Measurements from ENCODE around the gene AUTS2.

AUTS2 gene

DNA sequence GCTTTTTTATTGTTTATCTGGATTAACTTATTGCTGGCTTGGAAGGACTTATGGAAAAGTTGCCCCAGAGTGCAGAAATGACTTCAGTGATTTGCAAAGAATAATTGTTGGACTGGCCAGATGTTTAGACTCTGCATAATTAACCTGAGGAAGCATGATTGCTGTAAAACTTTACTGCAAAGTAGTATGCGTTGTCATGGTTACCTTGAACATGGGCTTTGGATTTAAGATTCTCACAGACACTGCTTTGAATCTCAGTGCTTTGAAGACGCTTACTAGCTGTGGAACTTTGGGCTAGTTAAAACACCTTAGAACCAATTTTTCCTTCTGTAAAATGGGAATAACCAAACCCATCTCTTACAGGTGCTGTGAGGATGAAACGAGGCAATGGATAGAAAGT, 1108.4 kb downstream of the AUTS2 start:
- Histone ChIP-seq H3K9me3 (ENCODE audit: insufficient read depth, low read length) (no peaks in the 10 kb centered on the region), H3K27ac (ENCODE audit: low read depth, low read length) (no peak overlapping the region), H3K9ac (ENCODE audit: low read length) (no peak overlapping the region), H2AFZ (ENCODE audit: low read depth, low read length, severe bottlenecking) (no peak overlapping the region), H3K4me2 (ENCODE audit: low read depth, low read length, poor library complexity, severe bottlenecking) (no peak overlapping the region), H3K79me2 (ENCODE audit: insufficient read depth, low read length) (no peaks in the 10 kb centered on the region), H3F3A (ENCODE audit: insufficient read depth) (no peaks in the 10 kb centered on the region), H3K36me3 (ENCODE audit: low read length) (no peaks in the 10 kb centered on the region), H3K4me3 (ENCODE audit: insufficient read depth, low read length, poor library complexity, severe bottlenecking) (no peak overlapping the region), H3K9me2 (replicated peaks; ENCODE audit: insufficient read depth, low read length) (no peaks in the 10 kb centered on the region), H4K20me1 (ENCODE audit: low read depth, low read length) (no peaks in the 10 kb centered on the region), H3K27me3 (ENCODE audit: low read length) (no peaks in the 10 kb centered on the region)
- TF ChIP-seq EZH2phosphoT487 (conservative IDR thresholded peaks at IDR 0.05; ENCODE audit: low read length) (no peak), CTCF (IDR thresholded peaks at IDR 0.05; ENCODE audit: insufficient read depth, low read length, poor library complexity, severe bottlenecking) (no peak)

DNA sequence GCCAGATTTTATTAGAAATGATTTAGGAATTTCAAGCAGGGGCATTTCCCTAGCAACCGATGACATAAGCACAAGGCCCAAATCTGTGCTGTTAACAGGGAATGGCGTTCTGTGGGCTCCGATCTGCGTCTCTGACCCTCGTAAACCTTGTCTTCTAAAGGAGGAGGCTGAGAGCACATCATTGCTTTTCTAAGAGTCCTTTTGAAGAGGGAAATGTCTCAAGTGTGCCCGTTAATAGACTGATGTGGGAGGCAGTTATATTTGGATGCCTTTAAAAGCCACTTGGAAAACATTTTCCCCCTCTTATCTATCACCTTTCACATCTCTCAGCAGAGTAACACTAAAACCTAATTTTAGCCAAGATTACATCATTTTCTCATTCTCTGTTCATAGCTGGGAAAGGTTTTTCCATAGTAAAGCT, 1109.6 kb downstream of the AUTS2 start:
- H3F3A ChIP-seq (ENCODE audit: insufficient read depth), result no peaks in the 10 kb centered on the region
- no peaks in the 10 kb centered on the region for H3K36me3 ChIP-seq (ENCODE audit: low read length)
- H3K9ac ChIP-seq (ENCODE audit: low read length), result no peak overlapping the region
- H3K9me3 ChIP-seq (ENCODE audit: insufficient read depth, low read length), result no peaks in the 10 kb centered on the region
- H2AFZ ChIP-seq (ENCODE audit: low read depth, low read length, severe bottlenecking), result no peak overlapping the region
- H3K4me2 ChIP-seq (ENCODE audit: low read depth, low read length, poor library complexity, severe bottlenecking), result no peak overlapping the region
- H4K20me1 ChIP-seq (ENCODE audit: low read depth, low read length), result no peaks in the 10 kb centered on the region
- no peak overlapping the region for H3K27ac ChIP-seq (ENCODE audit: low read depth, low read length)
- H3K4me3 ChIP-seq (ENCODE audit: insufficient read depth, low read length, poor library complexity, severe bottlenecking), result no peak overlapping the region
- TF ChIP-seq CTCF (IDR thresholded peaks at IDR 0.05; ENCODE audit: insufficient read depth, low read length, poor library complexity, severe bottlenecking), result no peak
- no peak for TF ChIP-seq EZH2phosphoT487 (conservative IDR thresholded peaks at IDR 0.05; ENCODE audit: low read length)
- H3K79me2 ChIP-seq (ENCODE audit: insufficient read depth, low read length), result no peaks in the 10 kb centered on the region
- H3K9me2 ChIP-seq (replicated peaks; ENCODE audit: insufficient read depth, low read length), result no peaks in the 10 kb centered on the region
- no peaks in the 10 kb centered on the region for H3K27me3 ChIP-seq (ENCODE audit: low read length)

DNA sequence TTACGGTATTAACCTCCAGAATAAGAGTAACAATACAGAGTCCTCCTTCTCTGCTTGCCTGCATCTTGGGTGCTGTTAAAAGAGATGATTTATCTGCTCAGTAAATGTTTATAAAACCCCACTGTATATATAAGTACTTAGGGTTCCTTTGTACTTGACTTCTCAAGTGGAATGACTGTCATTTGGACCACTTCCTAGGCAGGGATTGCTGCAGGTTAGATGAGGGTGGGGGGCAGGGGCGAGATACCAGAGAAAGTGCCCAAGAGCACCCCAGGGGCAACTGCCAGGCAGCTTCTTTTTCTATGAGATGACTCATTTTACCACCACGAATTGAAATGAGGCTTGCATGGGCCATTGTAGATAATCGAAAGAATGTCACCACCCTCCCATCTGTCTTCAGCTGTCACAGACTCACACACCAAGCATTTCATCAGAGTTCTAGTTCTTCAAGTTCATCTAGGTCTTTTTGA, 1111.8 kb downstream of the AUTS2 start:
- Histone ChIP-seq H3K9ac (ENCODE audit: low read length) (no peak overlapping the region), H3K9me3 (ENCODE audit: insufficient read depth, low read length) (no peaks in the 10 kb centered on the region), H3K79me2 (ENCODE audit: insufficient read depth, low read length) (no peaks in the 10 kb centered on the region), H3K9me2 (replicated peaks; ENCODE audit: insufficient read depth, low read length) (no peaks in the 10 kb centered on the region), H3K36me3 (ENCODE audit: low read length) (no peaks in the 10 kb centered on the region), H2AFZ (ENCODE audit: low read depth, low read length, severe bottlenecking) (no peak overlapping the region), H3K27ac (ENCODE audit: low read depth, low read length) (no peak overlapping the region), H4K20me1 (ENCODE audit: low read depth, low read length) (no peaks in the 10 kb centered on the region), H3K27me3 (ENCODE audit: low read length) (no peaks in the 10 kb centered on the region), H3F3A (ENCODE audit: insufficient read depth) (no peaks in the 10 kb centered on the region), H3K4me3 (ENCODE audit: insufficient read depth, low read length, poor library complexity, severe bottlenecking) (no peak overlapping the region), H3K4me2 (ENCODE audit: low read depth, low read length, poor library complexity, severe bottlenecking) (no peak overlapping the region)
- TF ChIP-seq EZH2phosphoT487 (conservative IDR thresholded peaks at IDR 0.05; ENCODE audit: low read length) (no peak), CTCF (IDR thresholded peaks at IDR 0.05; ENCODE audit: insufficient read depth, low read length, poor library complexity, severe bottlenecking) (no peak)

All from SU-DHL-6 (cell line).